AG10803 (cell line): ENCODE data around the gene HSF2.

ENCODE experiments used
- DNase-seq: peaks from one replicate; pipeline ENCODE4 v3.0.0; 2010; ENCODE audit warnings: low read depth
- H3K4me3 ChIP-seq: 2 replicates; pipeline ENCODE4 v1.5.1; 2011; ENCODE audit warnings: mild to moderate bottlenecking, low read length, control low read depth
- TF ChIP-seq, protein P1 (sequence below): conservative IDR thresholded peaks from 2 replicates; pipeline ENCODE4 v1.5.1; 2011; ENCODE audit warnings: mild to moderate bottlenecking, low read length, control low read depth, inconsistent platforms

HSF2 gene

DNA sequence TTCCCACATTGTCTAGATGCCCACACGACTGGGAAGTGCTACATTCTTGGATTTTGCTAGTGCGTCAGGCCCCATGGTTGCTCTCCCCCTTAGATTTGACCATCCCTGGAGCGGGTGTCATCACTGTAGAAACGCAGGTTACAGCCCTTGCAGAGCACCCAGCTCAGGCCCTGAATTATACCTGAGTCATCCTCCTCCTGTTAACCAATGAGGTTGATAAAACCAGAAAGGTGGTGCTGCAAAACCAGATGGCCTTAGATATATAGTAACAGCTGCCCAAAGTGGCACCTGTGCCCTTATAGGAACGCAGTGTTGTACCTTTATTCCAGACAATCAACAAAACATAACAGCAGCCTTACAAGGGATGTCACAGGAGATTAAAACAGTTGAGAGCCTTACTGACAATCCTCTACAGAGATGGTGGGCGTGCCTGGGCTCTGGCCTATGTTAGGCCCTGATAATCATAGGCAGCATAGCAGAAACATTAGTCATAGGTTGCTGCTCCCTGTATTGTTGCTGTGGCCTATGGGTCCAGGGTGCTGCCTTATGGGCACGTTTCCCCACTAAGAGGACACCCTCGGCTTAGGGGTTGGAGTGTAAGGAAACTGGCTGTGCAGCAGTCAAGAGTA, 33.6 kb upstream of the HSF2 start:
- TF ChIP-seq, protein P1, sequence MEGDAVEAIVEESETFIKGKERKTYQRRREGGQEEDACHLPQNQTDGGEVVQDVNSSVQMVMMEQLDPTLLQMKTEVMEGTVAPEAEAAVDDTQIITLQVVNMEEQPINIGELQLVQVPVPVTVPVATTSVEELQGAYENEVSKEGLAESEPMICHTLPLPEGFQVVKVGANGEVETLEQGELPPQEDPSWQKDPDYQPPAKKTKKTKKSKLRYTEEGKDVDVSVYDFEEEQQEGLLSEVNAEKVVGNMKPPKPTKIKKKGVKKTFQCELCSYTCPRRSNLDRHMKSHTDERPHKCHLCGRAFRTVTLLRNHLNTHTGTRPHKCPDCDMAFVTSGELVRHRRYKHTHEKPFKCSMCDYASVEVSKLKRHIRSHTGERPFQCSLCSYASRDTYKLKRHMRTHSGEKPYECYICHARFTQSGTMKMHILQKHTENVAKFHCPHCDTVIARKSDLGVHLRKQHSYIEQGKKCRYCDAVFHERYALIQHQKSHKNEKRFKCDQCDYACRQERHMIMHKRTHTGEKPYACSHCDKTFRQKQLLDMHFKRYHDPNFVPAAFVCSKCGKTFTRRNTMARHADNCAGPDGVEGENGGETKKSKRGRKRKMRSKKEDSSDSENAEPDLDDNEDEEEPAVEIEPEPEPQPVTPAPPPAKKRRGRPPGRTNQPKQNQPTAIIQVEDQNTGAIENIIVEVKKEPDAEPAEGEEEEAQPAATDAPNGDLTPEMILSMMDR: no peak
- H3K4me3 ChIP-seq: no peak overlapping the region
- no peak for DNase-seq

DNA sequence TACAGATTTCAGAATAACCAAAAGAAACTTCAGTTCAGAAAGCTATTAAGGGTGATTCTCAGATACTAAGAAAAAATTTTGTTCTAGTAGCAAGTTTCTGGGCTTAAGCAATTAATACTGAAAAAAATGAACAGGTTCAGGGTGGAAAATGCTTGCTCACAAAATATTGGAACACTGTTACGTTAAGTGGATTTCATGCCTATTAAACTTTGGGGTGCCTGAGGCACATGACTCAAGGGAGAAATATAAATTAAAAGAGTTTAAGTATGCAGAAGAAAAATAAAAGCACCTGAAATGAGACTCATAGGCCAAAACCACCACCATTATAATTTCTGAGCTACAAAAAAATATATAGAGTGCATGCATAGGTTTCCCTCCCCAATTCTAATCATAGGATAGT, 32.3 kb upstream of the HSF2 start:
- TF ChIP-seq, protein P1: no peak
- H3K4me3 ChIP-seq: no peak overlapping the region
- DNase-seq: no peak

DNA sequence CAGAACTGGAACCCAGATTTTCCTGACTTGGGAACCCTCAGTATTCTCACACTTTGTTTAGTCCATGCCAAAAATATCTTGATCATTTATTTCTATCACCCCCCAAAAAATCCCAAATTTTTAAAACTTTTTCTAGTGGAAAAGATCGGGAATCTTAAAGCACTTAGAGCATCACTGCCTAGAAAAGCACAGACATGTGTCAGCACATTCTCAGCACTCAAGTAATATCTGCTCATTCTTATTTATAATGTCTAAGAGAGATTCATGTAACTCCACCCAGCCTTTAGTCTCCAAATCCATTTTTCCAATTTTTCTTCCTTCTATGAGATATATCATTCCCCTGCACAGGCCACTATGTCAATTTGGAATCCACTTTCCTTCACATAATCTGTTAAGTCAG, 29.9 kb upstream of the HSF2 start:
- H3K4me3 ChIP-seq: no peak overlapping the region
- no peak for DNase-seq
- TF ChIP-seq, protein P1: no peak

DNA sequence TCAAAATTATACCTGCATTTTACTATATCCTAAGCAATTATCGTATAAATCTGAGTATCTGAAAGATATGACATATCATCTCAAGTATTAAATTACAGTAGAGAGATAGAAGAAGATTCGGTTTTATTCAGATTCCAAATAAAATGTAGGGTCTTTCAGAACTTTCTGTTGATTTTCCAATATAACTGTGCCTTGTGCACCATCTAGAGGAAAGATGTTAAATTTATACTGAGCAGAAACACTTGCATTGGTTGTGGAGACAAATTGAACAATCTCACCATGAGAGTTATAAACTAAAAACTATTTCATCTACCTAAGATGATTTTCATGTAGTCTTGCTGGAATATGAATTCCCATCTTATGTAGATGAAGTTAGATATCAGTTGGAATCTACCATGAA, 26.8 kb upstream of the HSF2 start:
- TF ChIP-seq, protein P1: peak; percentile 25; the same call in 1 of the 2 replicates
- no peak overlapping the region for H3K4me3 ChIP-seq
- no peak for DNase-seq

DNA sequence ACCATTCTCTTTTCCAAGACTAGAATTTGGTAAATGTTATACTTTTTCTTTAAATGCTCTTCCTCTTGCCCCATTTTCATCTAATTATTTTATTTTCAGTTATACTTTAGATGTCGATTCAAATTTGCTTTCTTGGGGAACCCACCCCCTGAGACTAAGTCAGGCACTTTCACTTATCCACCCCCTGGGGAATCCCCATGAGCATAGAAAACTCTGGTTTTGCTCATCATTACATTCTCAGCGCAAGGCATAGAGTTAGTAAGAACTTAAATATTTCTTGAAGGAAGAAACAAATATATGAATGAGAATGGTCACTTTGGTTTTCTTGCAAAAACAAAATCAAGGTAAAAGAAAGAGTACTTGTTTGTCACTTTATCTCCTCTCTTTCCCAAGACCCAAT, 25.1 kb upstream of the HSF2 start:
- TF ChIP-seq, protein P1: no peak
- no peak for DNase-seq
- no peak overlapping the region for H3K4me3 ChIP-seq

DNA sequence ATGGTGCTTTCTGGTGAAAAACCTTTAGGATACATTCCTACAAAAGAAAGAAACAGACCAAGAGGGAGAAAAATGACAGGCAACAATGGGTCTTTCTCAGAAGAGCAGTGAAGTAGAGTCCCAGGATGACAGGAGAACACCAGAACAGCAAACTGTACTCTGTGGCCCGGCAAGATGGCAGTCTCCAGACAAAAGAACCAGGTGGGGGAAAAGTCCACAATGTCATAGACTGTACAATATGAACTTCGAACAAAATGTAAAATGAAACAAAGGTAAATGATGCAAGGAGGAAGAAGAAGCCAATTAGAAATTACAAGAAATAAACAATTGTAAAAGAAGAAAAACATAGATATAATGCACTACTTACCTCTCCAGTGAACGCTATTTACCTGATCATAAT, 23.2 kb upstream of the HSF2 start:
- TF ChIP-seq, protein P1: no peak
- DNase-seq: no peak
- H3K4me3 ChIP-seq: no peak overlapping the region

DNA sequence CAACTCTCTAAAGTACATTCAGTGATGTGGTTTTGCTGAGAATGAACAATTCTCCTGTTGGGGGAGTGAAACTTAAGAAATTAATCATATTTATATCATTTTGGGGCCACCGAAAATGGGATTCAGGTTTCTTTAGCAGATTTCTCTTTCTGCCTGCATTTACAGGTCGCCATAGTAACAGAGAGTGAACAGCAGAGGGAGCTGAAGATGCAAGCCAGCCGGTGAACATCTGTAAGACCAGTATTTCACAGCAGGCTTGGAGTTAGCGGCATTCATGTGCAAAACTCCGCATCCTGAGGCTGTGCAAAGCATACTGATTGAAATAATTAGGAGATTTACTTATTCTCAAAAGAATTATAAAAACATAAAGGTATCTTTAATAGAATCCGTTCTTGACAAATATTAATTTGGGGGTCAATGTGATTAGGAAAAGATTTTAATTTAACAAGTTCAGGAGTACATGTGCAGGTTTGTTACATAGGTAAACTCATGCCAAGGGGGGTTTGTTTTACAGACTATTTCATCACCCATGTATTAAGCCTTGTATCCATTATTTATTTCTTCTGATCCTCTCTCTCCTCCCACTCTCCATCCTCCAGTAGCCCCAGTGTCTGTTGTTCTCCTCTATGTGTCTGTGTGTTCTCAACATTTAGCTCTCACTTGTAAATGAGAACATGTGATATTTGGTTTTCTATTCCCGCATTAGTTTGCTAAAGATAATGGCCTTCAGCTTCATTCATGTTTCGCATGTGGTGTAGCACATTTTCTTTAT, 17.8 kb upstream of the HSF2 start:
- DNase-seq: peak; percentile 81
- no peak overlapping the region for H3K4me3 ChIP-seq
- TF ChIP-seq, protein P1: peak; percentile 94
